A673 (cell line): ENCODE data around the gene SPATC1L. TPM values are rescaled to one million over a fixed set of nuclear protein-coding genes. Genes with fewer than 3 reads are reported as not detected.

ENCODE experiments used
- BruUV-seq: library from RNA; stranded (reverse); fragments of 400-500 nt; replicated peaks from 2 replicates; lab custom pipeline; 2021; lab: Mats Ljungman, UMichigan
- CTCF ChIA-PET: fragments of 300-600 bp; sonication (Branson Sonifier 250); formaldehyde crosslinking; loops from one replicate; lab custom pipeline; 2022; ENCODE audit warnings: antibody characterized with exemption; lab: Charles Lee
- POLR2A ChIA-PET: fragments of 300-600 bp; sonication (Branson Sonifier 250); formaldehyde crosslinking; loops from one replicate; lab custom pipeline; 2022; ENCODE audit warnings: antibody characterized with exemption; ENCODE audit not compliant: low non-redundant PET; lab: Charles Lee
- DNase-seq: peaks from one replicate; pipeline ENCODE4 v3.0.0-alpha.2; 2015; ENCODE audit warnings: low spot score
- H3K27ac ChIP-seq: fragments of 200-600 bp; sonication (generic); 2 replicates; pipeline ENCODE4 v1.5.1; 2016; ENCODE audit warnings: mixed run types, low read depth, mild to moderate bottlenecking, mixed read lengths, antibody characterized with exemption, low read length; ENCODE audit not compliant: poor library complexity, severe bottlenecking
- H3K27me3 ChIP-seq: fragments of 200-600 bp; sonication (generic); replicated peaks from 2 replicates; pipeline ENCODE4 v1.6.1; 2017; ENCODE audit warnings: mixed run types, low read depth, mild to moderate bottlenecking, mixed read lengths, antibody characterized with exemption, low read length; ENCODE audit not compliant: insufficient read depth, poor library complexity
- H3K36me3 ChIP-seq: fragments of 200-600 bp; sonication (generic); 2 replicates; pipeline ENCODE4 v1.6.1; 2016; ENCODE audit warnings: mixed run types, mild to moderate bottlenecking, mixed read lengths, antibody characterized with exemption, low read length; ENCODE audit not compliant: insufficient read depth, poor library complexity, severe bottlenecking
- H3K4me1 ChIP-seq: fragments of 200-600 bp; sonication (generic); 2 replicates; pipeline ENCODE4 v1.6.1; 2017; ENCODE audit warnings: mixed run types, mild to moderate bottlenecking, mixed read lengths, antibody characterized with exemption, low read length; ENCODE audit not compliant: insufficient read depth, poor library complexity, severe bottlenecking
- H3K4me3 ChIP-seq: fragments of 200-600 bp; sonication (generic); 2 replicates; pipeline ENCODE4 v1.5.1; 2016; ENCODE audit warnings: low read depth, mixed run types, mild to moderate bottlenecking, mixed read lengths, low read length; ENCODE audit not compliant: poor library complexity, severe bottlenecking
- H3K9me3 ChIP-seq: fragments of 200-600 bp; sonication (generic); 2 replicates; pipeline ENCODE4 v1.6.1; 2016; ENCODE audit warnings: mixed run types, low read depth, mild to moderate bottlenecking, mixed read lengths, antibody characterized with exemption, low read length; ENCODE audit not compliant: poor library complexity, severe bottlenecking
- EZH2 ChIP-seq: fragments of 200-600 bp; sonication (generic); IDR thresholded peaks from 2 replicates; pipeline ENCODE4 v1.6.1; 2017; ENCODE audit warnings: borderline replicate concordance, low read depth, mild to moderate bottlenecking, mixed read lengths, antibody characterized with exemption, low read length; ENCODE audit not compliant: poor library complexity, severe bottlenecking
- intact Hi-C: fragments of 100-400 bp; cut with micrococcal nuclease; formaldehyde crosslinking; loops from one replicate; pipeline ENCODE4 v1.10.0; 2022; ENCODE audit not compliant: unreplicated experiment
- total RNA-seq: library from RNA; stranded (reverse); gene quantifications from 2 replicates; pipeline ENCODE4 v1.2.3, GENCODE V29; 2021
- TF ChIP-seq, protein P1 (sequence below): fragments of 300-800, 200-600 bp; sonication (generic); conservative IDR thresholded peaks from 2 replicates; pipeline ENCODE4 v1.5.1; 2017; ENCODE audit warnings: low read depth, mild to moderate bottlenecking, antibody characterized with exemption, low read length, moderate library complexity, mixed read lengths

SPATC1L gene
- total RNA-seq, 1 experiment from 2014 or later, result 30.9 TPM

DNA sequence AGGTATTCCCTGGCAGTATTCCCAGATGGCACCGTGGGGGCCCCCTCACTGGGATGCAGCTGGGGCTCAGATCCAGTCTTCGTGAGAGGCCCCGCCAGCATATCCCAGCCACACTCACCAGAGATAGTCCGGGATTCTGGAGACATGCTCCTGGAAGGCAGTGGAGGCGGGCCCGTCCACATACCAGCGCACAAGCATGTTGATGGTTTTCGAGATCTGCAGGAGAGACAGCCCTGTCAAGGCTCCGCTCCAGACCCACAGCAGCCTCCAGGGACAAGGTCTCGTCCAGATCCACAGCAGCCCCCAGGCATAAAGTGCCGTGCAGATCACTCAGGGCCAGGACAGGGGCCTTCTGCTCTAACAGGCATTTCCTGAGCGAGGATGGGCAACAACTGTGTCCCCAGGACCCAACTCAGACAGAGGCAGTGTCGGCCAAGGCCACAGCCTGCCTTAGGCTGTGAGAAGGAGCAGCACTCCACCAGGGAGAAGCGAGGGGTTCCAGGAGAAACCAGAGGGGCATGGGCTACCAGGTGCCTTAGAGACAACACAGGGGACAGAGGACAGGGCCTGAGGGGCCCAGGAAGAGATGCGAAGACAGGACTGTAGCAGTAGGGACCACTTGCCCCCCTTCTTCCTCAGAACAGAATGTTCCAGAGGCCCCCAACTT, 29.5 kb upstream of the SPATC1L start:
- TF ChIP-seq, protein P1, sequence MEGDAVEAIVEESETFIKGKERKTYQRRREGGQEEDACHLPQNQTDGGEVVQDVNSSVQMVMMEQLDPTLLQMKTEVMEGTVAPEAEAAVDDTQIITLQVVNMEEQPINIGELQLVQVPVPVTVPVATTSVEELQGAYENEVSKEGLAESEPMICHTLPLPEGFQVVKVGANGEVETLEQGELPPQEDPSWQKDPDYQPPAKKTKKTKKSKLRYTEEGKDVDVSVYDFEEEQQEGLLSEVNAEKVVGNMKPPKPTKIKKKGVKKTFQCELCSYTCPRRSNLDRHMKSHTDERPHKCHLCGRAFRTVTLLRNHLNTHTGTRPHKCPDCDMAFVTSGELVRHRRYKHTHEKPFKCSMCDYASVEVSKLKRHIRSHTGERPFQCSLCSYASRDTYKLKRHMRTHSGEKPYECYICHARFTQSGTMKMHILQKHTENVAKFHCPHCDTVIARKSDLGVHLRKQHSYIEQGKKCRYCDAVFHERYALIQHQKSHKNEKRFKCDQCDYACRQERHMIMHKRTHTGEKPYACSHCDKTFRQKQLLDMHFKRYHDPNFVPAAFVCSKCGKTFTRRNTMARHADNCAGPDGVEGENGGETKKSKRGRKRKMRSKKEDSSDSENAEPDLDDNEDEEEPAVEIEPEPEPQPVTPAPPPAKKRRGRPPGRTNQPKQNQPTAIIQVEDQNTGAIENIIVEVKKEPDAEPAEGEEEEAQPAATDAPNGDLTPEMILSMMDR, result no peak
- TF ChIP-seq EZH2, result no peak
- intact Hi-C loops, result no loop called here
- Histone ChIP-seq H3K4me1 (no peaks in the 10 kb centered on the region), H3K27ac (no peak overlapping the region), H3K9me3 (no peaks in the 10 kb centered on the region), H3K36me3 (peaks cover 48% of the 10 kb centered on the region), H3K4me3 (no peak overlapping the region), H3K27me3 (no peaks in the 10 kb centered on the region)
- BruUV-seq, result no TSS peak
- POLR2A ChIA-PET, result no interaction called here
- CTCF ChIA-PET, result no interaction called here
- DNase-seq, result no peak

DNA sequence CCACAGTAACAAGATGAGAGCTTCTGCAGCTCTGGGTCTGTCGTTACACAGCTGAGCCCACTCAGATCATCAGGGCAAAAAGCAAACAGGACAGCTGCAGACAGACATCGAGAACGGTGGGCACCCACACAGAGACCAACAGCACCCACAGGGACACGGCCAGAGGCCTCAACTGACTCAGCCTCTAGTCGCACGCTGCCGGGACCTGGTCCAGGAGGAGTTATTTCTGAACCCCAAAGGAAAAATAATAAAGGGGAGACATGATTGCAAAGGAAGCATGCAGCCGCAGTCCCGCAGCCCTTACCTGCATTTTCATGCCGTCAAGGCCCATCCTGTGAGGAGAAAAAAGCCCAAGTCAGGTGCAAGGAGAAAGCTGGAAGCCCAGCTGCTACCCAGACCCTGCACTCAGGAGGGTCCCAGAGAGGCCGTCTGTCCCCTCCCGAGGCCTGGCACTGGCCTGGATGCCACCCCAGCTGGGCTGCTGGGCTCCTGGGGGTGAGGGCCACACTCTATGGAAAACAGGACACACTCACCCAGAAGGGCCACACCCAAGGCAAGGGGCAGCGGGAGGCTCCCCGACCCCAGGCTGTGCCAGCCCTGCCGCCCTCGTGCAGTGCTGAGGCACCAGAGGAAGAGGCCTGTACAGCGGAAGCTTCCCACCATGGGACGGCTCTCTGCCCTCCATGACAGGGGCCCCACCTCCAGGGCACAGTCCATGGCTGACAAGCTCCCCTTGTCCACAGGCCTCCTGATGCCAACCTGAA, 28.6 kb upstream of the SPATC1L start:
- peaks cover 55% of the 10 kb centered on the region for H3K36me3 ChIP-seq
- H3K4me3 ChIP-seq, result no peak overlapping the region
- H3K4me1 ChIP-seq, result no peaks in the 10 kb centered on the region
- BruUV-seq, result no TSS peak
- no peak for TF ChIP-seq EZH2
- TF ChIP-seq, protein P1, result no peak
- H3K27me3 ChIP-seq, result no peaks in the 10 kb centered on the region
- H3K27ac ChIP-seq, result no peak overlapping the region
- DNase-seq, result no peak
- intact Hi-C loops, result no loop called here
- CTCF ChIA-PET, result no interaction called here
- POLR2A ChIA-PET, result no interaction called here
- H3K9me3 ChIP-seq, result no peaks in the 10 kb centered on the region

DNA sequence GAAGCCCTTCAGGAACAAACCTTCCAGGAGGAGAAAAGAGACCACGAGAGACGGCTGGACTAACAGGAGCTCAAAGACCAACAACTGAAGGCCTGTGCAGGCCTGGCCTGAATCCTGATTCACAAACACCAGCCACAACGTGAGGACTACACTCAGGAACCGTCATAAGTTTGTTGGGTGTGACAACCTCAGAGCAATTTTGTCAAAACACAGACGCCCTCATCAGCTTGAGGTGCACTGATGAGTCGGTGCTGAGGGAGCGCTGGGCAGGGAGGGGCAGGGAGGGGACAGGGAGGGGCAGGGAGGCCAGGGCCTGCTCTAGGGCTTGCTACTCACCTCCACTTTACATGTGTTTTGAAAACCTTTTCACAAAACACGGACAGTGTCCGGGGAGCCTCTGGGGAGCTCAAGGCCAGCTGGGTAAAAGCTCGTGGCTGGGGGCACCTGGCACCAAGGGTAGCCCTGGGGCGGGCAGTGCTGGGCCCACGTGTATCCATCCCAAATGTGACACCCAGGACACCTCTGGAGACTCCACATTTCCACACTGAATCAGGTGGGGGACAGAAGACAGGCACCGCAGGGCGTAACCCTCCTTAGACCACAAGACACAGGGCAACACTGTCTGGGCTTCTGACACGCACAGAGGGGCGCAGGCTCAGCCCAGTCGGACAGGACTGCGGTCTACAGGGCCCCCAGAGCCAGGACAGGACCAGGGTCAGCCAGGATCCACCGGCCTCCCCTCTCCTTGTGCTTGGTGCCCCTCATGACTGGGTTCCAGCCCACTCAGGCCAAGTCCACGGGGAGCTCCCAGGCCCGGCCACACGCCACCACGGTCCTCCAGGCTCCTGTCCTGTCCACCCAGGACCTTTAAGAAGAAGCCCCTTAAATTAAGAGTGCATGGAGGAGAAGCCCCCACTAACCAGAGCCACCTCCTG, 27.8 kb upstream of the SPATC1L start:
- ChIA-PET CTCF (interaction anchor here (0.9 kb wide), 1 partner anchor 59 kb away, joined by 6 read pairs; no protein-coding TSS in a partner anchor), POLR2A (no interaction called here)

More for the DNA sequence above, 27.8 kb upstream of the SPATC1L start:
- no peak overlapping the region for H3K27ac ChIP-seq
- H3K9me3 ChIP-seq, result no peaks in the 10 kb centered on the region
- no peaks in the 10 kb centered on the region for H3K4me1 ChIP-seq
- no peak for DNase-seq
- peaks cover 63% of the 10 kb centered on the region for H3K36me3 ChIP-seq
- intact Hi-C loops, result no loop called here
- no peak for TF ChIP-seq EZH2
- TF ChIP-seq, protein P1, result no peak
- no TSS peak for BruUV-seq
- H3K4me3 ChIP-seq, result no peak overlapping the region
- no peaks in the 10 kb centered on the region for H3K27me3 ChIP-seq
